ENCODE measurements around the gene RAD18. TPM values are rescaled to one million over a fixed set of nuclear protein-coding genes. Genes with fewer than 3 reads are reported as not detected.

RAD18 gene
- total RNA-seq, 2 donors from 2014 or later: 51.6 to 69.2 TPM

- Mint-ChIP-seq H3K9me3 (no peaks in the 10 kb centered on the region), H3K27ac (no peak overlapping the region)
Measured at GRCh38 chr3:8988384-8988655, 25.0 kb upstream of the RAD18 start.

GRCh38 chr3:8987645-8988383, 24.5 kb upstream of the RAD18 start:
- H3K27ac Mint-ChIP-seq: no peak overlapping the region
- ATAC-seq (peak; percentile 87 to 88), DNase-seq (ENCODE audit: low spot score in 2 of 2) (peak in 1 of 2 donors; percentile 73)
- no peaks in the 10 kb centered on the region for H3K9me3 Mint-ChIP-seq
- H3K36me3 Mint-ChIP-seq: no peaks in the 10 kb centered on the region

More at GRCh38 chr3:8988384-8988655, 25.0 kb upstream of the RAD18 start:
- no peak for ATAC-seq
- H3K36me3 Mint-ChIP-seq: no peaks in the 10 kb centered on the region
- DNase-seq (ENCODE audit: low spot score in 2 of 2): no peak

GRCh38 chr3:8987226-8987625, 24.0 kb upstream of the RAD18 start:
- Mint-ChIP-seq H3K9me3 (no peaks in the 10 kb centered on the region), H3K27ac (no peak overlapping the region), H3K36me3 (no peaks in the 10 kb centered on the region)
- no peak for ATAC-seq
- DNase-seq (ENCODE audit: low spot score in 2 of 2): no peak

DNA sequence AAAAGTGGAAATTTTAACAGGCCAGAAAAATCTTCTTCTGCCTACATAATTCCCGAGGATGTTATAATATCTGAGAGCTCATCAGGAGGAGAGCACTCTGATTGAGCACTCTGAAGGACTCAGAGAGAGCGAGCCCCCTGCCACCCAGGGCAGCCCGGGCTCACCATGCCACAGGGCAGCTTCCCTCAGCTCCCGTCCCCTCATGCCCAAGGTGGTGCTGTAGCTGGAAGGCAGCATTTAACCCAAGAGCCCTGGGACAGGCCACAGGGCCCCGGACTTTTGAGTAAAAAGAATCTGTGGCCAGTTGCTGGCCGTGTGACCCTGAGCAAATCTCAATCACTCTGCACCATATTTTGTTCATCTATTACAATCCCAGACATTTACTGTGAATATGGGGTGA, 23.5 kb upstream of the RAD18 start:
- no peak for DNase-seq (ENCODE audit: low spot score in 2 of 2)
- H3K36me3 Mint-ChIP-seq: no peaks in the 10 kb centered on the region
- H3K27ac Mint-ChIP-seq: no peak overlapping the region
- no peak for ATAC-seq
- no peaks in the 10 kb centered on the region for H3K9me3 Mint-ChIP-seq

GRCh38 chr3:8985876-8986275, 22.6 kb upstream of the RAD18 start:
- Mint-ChIP-seq H3K9me3 (no peaks in the 10 kb centered on the region), H3K36me3 (no peaks in the 10 kb centered on the region), H3K27ac (no peak overlapping the region)
- DNase-seq (ENCODE audit: low spot score in 2 of 2) (no peak), ATAC-seq (no peak)

DNA sequence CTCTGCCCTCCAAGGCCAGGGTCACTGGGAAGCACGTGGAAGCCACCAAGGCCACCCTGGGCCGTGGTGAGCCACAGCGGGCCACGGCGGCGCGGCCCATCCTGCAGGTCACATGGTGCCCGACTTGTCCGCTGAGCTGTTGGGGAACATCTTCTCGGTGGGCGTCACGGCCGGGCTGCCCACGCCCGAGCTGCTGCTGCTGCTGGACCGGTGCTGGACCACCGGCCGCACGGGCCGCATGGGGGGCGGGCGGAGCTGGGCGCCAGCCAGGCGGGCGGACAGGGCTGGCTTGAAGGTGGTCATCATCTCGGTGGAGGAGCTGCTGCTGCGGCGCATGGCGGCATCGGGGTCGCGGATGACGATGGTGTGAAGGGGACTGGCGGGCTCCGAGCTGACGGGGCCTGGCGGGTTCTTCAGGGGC, 22.1 kb upstream of the RAD18 start:
- H3K36me3 Mint-ChIP-seq: no peaks in the 10 kb centered on the region
- no peak for ATAC-seq

GRCh38 chr3:8984526-8984925, 21.3 kb upstream of the RAD18 start:
- Mint-ChIP-seq H3K9me3 (no peaks in the 10 kb centered on the region), H3K27ac (no peak overlapping the region), H3K36me3 (peaks cover 0 to under 1% of the 10 kb centered on the region in 2 donors)
- DNase-seq (ENCODE audit: low spot score in 2 of 2) (no peak), ATAC-seq (no peak)

More for the DNA sequence above, 22.1 kb upstream of the RAD18 start:
- Mint-ChIP-seq H3K27ac (no peak overlapping the region), H3K9me3 (no peaks in the 10 kb centered on the region)
- DNase-seq (ENCODE audit: low spot score in 2 of 2): no peak

- Mint-ChIP-seq H3K36me3 (peaks cover 0 to 5% of the 10 kb centered on the region in 2 donors), H3K9me3 (peaks cover 0 to 4% of the 10 kb centered on the region in 2 donors), H3K27ac (no peak overlapping the region)
- DNase-seq (ENCODE audit: low spot score in 2 of 2): no peak
- no peak for ATAC-seq
Measured at GRCh38 chr3:8984081-8984480, 20.8 kb upstream of the RAD18 start.

- H3K36me3 Mint-ChIP-seq: peaks cover 0 to 5% of the 10 kb centered on the region in 2 donors
- no peak overlapping the region for H3K27ac Mint-ChIP-seq
- DNase-seq (ENCODE audit: low spot score in 2 of 2) (no peak), ATAC-seq (no peak)
- peaks cover 0 to 4% of the 10 kb centered on the region in 2 donors for H3K9me3 Mint-ChIP-seq
Measured at GRCh38 chr3:8983591-8983990, 20.3 kb upstream of the RAD18 start.

DNA sequence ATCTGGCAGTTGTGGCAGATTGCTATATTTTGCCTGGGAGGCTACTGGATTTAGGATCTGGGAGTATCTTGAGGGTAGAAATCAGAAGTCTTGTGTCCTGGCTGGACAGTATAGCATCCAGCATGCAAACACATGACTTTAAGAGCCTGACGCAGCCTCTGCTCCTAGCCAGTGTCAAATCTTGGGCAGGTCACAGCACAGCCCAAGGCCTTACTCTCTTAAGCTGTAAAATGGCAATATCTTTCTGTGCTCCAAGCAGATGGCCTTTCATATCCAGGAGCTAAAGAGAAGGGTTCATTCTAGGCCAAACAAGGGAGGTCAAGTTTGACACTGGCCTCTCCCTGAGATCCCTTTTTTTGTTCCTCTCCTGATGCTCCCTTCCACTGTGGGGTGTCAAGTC, 19.8 kb upstream of the RAD18 start:
- DNase-seq (ENCODE audit: low spot score in 2 of 2): no peak
- ATAC-seq: no peak
- H3K27ac Mint-ChIP-seq: no peak overlapping the region
- H3K36me3 Mint-ChIP-seq: peaks cover 0 to 5% of the 10 kb centered on the region in 2 donors
- H3K9me3 Mint-ChIP-seq: peaks cover 0 to 4% of the 10 kb centered on the region in 2 donors

DNA sequence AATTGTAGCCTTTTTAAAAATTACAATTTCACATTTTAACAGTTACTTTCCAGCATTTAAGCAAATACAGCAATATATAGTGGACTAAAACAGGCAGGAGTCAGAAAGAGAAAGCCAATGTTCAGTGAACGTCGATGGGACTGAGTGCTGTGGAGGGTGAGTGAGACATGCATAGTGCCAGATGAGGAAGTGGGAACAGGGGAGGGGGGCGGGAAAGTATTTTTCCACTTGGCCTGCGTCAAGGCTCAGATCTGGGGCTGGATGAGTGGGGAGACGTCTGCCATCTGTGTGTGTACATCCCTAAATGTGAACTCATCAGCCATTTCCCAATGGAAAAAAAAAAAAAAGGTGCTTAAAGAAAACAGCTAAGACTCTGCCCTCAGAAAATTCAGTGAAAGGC, 19.2 kb upstream of the RAD18 start:
- DNase-seq (ENCODE audit: low spot score in 2 of 2) (no peak), ATAC-seq (no peak)
- peaks cover 0 to 5% of the 10 kb centered on the region in 2 donors for H3K36me3 Mint-ChIP-seq
- peaks cover 0 to 4% of the 10 kb centered on the region in 2 donors for H3K9me3 Mint-ChIP-seq
- no peak overlapping the region for H3K27ac Mint-ChIP-seq

DNA sequence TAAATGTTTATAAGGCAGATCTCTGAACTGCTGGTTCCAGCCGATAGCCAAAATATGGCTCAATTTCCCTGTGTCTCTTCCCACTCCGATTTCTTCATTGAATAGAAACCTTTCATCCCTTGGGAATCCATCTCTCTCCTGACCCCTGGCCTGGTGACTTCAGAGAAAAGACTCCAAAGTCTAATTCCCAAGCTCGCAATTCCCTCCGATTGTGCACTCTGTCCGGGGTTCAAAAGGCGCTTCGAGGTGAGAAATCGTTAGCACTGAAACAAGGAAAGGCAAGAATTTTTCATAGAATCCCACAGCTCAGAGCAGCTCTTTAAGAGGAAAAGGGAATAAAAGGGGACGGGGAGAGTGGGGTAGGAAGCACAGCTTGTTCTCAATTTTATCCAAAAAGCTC, 18.4 kb upstream of the RAD18 start:
- Mint-ChIP-seq H3K36me3 (peaks cover 0 to 5% of the 10 kb centered on the region in 2 donors), H3K27ac (no peak overlapping the region), H3K9me3 (peaks cover 0 to 4% of the 10 kb centered on the region in 2 donors)
- no peak for ATAC-seq
- no peak for DNase-seq (ENCODE audit: low spot score in 2 of 2)

- DNase-seq (ENCODE audit: low spot score in 2 of 2) (no peak), ATAC-seq (no peak)
- H3K9me3 Mint-ChIP-seq: peaks cover 0 to 4% of the 10 kb centered on the region in 2 donors
- H3K36me3 Mint-ChIP-seq: peaks cover 0 to 5% of the 10 kb centered on the region in 2 donors
- no peak overlapping the region for H3K27ac Mint-ChIP-seq
Measured at GRCh38 chr3:8981296-8981695, 18.0 kb upstream of the RAD18 start.

DNA sequence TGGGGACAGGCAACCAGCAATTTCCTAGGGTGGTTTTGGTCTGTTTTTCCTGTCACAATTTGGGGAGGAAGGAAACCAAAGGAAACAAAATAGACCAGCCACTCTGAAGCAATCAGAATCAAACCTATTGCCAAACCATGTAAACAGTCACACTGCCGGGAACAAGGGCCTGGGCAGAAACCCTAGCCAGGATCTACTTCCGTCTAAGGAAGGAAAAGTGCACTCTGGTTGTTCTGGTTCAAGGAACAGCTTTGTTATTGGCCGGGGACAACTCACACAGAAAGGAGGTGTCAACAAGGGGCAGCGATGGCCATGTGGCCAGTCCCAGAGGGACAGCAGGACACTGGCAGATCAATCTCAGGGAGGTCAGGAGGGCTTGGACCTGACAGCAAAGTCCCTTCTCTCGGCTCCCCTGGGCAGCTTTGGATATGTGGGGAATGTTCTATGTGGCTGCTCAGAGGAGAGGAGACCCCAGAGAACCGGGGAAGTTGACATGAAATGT, 17.5 kb upstream of the RAD18 start:
- no peak for DNase-seq (ENCODE audit: low spot score in 2 of 2)
- peaks cover 0 to 5% of the 10 kb centered on the region in 2 donors for H3K36me3 Mint-ChIP-seq
- no peak overlapping the region for H3K27ac Mint-ChIP-seq
- peaks cover 0 to 4% of the 10 kb centered on the region in 2 donors for H3K9me3 Mint-ChIP-seq
- ATAC-seq: no peak

DNA sequence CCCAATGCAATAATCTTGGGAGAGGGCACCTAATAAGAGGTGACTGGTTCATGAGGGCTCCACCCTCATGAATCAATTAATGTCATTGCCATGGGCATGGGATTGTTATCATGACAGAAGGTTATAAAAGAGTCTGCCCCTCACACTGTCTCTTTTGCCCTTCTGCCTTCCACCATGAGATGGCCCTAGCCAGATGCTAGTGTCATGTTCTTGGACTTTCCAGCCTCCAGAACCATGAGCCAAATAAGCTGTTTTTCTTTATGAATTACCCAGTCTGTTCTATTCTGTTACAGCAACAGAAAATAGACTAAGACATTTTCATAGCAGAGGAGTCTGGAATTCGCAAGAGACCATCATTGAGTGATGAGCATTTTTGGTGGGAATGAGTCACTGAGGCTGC, 16.0 kb upstream of the RAD18 start:
- Mint-ChIP-seq H3K27ac (no peak overlapping the region), H3K9me3 (peaks cover 0 to 4% of the 10 kb centered on the region in 2 donors), H3K36me3 (peaks cover 0 to 5% of the 10 kb centered on the region in 2 donors)
- ATAC-seq: no peak
- no peak for DNase-seq (ENCODE audit: low spot score in 2 of 2)

- H3K36me3 Mint-ChIP-seq: peaks cover 0 to 5% of the 10 kb centered on the region in 2 donors
- DNase-seq (ENCODE audit: low spot score in 2 of 2) (no peak), ATAC-seq (no peak)
- H3K27ac Mint-ChIP-seq: no peak overlapping the region
- H3K9me3 Mint-ChIP-seq: peaks cover 0 to 4% of the 10 kb centered on the region in 2 donors
Measured at GRCh38 chr3:8978551-8978950, 15.3 kb upstream of the RAD18 start.

GRCh38 chr3:8976540-8977182, 13.4 kb upstream of the RAD18 start:
- Mint-ChIP-seq H3K36me3 (peaks cover 0 to 5% of the 10 kb centered on the region in 2 donors), H3K27ac (no peak overlapping the region), H3K9me3 (peaks cover 0 to 4% of the 10 kb centered on the region in 2 donors)
- ATAC-seq (no peak), DNase-seq (ENCODE audit: low spot score in 2 of 2) (no peak)
